RPMI8226 (cell line): ENCODE measurements around the gene DUSP1.

Experiments used
- DNase-seq: peaks from one replicate; pipeline ENCODE4 v3.0.0-alpha.2; 2015

Gene DUSP1

DNA sequence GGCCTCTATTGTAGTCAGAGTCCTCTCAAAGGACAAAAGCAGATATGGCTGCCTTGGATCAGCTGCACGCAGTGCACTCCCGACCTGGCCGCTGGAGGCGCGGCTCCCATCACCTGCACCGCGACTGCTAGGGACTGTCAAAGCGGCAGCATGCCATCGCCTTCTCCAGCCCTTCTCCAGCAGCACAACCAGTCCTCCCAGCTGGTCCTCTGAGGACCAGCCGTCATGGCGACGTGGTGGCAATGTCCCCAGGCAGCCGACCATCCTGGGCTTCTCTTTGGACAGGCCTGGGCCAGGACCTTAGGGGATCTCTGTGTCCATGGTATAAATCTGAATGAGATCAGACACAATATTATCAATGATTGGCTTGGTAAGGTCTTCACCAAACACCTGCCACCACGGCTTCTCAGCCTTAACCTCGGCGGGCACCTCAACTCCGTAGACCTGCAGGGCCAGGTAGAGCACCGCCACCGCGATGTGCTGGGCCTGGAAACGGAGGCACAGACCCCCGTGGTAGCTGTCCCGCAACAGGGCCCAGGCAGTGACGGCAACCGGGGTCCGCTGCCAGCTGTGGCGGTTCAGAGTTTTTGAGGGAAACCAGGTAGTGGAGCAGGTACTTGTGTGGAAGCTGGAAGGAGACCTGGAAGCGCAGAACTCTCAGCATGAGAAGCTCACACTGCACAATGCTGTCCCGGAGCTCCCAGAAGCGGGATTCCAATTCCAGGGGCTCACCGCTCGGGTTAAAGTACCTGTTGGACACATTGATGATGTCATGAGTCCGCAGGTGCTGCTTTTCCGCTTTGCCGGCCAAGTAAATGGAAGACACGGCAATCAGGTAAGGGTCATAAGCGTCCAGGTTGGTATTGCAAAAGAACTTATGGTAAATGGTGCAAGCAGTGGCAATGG is 8.5 kb downstream of the DUSP1 start:
- no peak for DNase-seq

DNA sequence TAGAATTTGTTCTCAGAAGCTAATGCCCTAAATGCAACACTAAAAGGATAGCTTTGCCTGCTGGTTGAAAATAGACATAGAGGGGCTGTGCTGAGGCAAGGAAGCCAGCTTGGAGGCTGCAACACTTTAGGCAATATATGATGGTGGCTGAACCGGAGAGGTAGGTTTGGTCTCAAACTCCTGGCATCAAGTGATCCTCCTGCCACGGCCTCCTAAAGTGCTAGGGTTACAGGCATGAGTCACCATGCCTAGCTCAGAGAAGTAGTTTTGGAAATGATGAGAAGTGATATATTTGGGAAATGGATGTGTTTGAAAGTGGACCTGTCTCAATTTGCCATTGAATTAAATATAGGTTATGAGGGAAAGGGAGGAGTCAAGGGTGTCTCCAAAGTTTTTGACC is 10.0 kb downstream of the DUSP1 start:
- no peak for DNase-seq

DNA sequence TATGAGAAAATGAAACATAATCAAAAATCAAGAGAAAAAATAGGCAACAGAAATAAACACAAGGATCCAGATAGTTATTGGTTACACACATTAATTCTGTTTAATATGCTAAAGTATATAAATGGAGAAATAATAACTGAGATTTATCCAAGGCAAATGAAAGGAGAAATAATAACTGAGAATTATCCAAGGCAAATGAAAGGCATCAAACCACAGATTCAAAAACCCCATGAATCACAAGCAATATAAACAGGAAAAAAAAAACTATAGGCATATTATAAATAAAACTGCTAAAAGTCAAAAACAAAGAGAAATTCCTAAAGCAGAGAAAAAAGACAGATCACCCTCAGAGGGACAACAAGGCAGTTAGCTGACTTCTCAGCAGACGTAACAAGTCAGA is 10.9 kb downstream of the DUSP1 start:
- no peak for DNase-seq

DNA sequence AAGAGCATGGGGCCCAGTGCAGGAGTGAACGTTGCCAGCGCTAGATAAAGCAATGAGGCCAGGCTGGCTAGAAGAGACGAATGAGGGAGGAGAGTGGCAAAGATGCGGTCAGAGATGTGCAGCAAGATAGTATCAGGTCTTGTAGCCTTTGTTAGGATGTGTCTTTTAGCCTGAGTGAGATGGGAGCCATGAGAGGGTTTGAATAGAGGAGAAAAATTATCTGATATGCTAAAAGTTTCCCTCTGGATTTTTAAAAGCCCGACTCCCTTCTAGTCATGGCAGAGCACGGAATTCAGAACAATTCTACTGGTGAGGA is 12.2 kb downstream of the DUSP1 start:
- DNase-seq = no peak

DNA sequence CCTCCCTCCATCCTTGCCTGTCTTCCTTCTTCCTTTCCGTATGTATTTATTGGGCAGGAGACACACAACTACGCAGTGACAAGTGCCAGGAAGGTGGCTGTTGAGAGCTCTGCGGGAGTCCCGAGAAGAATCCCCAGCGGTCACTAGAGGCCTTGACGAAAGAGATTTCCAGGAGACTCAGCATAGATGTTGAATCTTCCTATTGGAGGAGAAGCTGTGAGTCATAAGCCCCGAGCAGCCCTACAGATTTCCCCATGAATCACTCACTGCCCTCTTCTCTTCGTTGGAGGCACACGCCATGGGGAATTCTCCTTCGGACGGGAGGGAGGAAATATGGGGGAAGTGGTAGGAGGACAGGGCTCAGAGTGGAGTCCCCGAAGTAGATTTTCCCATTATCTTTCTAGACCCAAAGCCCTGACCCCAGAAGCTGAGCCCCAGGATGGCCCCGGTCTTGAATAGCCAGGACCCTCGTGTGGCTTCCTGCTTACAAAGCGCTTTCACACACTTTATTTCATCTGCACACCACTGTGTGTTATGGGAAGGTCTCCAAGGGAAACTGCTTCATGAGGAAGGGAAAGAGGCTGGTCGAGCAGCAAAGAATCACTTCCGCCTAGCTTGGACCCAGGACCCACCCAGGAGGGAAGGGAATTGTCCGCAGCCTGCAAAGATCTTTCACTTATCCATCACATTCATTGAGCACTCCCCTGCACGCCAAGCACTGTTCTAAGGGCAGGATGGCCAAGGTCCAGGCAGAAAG is 12.7 kb downstream of the DUSP1 start:
- DNase-seq = no peak

DNA sequence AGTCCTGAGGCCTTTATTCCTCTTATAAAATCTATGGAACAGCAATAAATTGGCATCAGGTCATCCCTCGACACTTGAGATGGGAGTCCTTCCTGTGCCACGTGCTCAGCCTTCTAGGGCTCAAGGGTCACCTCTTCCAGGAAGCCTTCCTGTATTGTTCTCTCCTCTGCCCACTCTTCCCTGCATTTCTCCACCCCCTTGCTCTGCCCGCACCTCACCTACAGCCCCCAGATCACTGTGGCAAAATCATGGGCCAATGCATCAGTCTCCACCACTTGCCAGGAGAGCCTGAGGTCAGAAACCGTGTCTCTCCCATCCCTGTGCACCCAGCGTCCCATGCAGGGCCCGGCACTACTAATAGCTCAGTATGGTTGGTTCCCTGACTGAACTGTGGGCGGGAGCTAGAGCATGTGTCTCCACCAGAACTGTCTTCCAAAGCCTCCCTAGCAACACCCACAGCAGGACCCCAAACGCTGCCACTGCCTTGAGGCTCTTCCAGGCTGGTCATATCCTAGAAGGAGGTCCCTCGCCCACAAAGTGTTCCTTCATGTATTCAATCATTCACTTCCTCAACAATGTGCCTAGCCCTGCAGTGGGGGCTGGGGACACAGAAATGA is 13.5 kb downstream of the DUSP1 start:
- no peak for DNase-seq

DNA sequence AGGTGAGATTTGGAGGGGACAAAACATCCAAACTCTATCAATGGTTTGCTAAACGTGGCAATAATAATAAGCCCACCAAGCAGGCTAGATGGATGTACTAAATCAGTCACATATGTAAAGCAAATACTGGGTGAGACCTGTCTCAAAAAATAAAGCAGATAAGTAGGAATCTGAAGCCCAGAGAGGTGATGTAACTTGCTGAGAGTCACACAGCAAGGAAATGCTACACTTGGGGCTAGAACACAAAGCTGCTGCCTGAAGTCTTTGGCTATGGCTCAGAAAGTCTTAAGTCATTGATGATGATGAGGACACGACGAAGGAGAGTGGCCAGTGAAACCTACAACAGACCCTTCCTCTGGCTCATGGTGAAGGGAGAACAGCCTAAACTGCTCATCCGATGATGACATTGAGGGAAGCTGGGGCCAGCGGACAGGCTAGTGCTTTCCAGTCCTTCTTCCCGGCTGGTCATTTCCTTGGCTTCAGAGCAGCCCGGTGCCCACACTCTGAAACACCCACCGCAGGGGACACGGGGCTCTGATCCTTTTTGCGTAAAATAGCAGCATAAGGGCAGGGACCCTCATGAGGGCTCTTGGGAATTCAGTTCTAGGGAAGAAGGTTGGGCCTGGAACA is 14.1 kb downstream of the DUSP1 start:
- DNase-seq = no peak

DNA sequence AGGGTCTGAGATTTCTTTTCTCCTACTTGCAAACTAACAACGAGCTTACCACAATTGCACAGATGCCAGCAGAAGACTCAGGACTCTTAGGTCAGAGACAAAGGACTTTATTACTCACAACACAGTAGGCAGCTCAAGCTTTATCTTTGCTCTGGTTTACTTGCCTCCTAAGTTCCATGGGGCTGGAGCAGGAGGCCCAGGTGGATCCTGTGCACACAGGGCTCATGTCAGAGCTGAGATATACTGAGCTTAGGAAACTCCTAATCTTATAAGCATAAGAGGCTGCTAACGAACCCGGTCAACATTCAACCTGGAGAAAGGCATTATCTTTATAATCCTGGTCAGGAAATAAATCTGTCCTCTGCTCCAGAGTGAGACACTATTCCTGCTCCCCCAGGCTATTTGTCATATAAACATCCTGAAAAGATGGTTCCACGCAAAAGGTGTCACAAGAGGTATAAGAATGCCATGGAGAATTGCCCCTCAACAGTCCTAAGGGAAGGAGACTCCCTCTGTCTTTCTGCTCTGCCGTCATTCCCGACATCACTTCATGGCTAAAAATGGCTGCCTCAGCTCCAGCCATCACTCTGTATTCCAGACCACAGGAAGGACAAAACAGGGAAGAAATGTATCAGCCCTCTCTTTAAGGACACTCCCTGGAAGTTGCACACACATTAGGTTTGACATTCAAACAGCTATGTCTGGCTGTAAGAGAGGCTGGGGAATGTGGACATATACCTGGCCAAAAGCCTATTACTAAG is 16.2 kb downstream of the DUSP1 start:
- DNase-seq = no peak

DNA sequence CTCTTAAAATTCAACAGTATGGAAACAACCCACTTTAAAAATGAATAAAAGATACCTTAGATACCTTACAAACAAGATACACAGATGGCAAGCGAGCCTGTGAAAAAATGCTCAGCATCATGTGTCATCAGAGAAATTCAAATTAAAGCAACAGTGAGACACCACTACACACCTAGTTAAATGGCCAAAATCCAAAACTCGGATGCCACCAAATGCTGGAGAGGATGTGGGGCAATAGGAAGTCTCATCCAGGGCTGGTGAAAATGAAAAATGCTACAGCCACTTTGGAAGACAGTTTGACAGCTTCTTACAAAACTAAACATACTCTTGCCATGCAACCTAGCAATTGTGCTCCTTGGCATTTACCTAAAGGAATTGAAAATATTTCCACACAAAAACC is 17.9 kb downstream of the DUSP1 start:
- DNase-seq = no peak

DNA sequence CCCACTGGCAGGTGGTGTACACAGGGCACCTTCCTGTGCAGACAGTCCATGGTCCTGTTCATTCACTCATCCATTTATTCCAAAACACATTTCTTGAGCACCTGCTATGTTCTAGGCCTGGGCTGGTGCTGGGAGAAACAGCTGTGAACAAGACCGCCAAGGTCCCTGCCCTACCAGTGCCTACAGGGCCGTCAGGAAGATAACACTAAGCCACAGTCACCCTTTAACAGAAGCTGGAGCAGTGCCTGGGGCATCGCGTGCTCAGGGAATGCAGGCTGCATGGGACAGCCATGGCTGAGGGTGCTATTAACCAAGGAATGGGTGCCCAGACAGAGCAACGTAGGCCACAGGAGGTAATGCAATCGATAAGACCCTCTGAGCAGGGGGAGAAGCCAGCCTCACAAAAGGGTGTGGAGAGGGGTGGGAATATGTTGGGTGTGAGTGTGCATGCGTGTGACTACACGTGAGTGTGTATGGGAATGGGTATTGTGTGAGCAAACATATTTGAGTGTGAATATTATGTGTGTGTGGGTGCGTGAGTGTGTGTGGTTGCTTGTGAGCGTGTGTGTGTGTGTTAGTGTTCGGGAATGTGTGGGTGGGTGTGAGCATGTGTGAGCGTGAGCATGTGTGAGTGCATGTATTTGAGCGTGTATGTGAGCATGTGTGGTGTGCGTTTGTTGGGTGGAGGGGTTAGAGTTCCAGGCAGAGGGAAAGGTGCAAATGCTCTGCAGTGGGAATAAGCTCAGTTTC is 19.1 kb downstream of the DUSP1 start:
- DNase-seq = no peak

DNA sequence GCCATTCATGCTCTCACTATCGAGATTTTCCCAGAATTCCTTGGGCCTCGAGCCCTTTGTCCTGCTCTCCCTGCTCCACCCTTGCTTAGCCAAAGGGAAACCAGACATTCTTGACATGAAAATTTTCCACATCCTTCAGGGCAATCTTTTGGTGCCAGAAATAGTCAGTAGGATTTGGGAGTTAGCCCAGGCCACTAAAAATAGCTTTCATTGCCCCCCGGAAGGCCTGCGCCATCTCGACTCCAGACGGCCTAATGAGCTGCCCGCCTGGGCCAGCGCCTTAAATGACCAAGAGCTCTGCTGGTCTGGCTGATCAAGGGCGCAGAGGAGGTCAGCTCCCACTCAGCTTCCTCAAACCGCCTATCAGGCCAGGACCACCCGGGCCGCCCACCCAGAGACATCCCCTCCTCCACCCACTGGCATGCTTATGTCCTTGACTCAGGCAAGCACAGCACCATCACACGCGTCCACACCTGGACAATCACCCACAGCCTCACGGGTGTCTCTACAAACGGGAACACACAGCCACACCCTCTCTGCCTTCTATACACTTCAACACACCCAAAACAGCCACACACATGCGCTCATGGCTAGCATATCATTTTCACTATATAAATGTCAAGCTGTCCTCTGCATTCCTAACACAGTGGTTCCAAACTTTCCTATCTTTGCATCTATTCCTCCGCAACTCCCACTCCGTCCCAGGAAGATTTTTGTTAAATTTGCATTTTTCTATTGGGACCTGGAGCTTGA is 20.9 kb downstream of the DUSP1 start:
- DNase-seq = no peak

DNA sequence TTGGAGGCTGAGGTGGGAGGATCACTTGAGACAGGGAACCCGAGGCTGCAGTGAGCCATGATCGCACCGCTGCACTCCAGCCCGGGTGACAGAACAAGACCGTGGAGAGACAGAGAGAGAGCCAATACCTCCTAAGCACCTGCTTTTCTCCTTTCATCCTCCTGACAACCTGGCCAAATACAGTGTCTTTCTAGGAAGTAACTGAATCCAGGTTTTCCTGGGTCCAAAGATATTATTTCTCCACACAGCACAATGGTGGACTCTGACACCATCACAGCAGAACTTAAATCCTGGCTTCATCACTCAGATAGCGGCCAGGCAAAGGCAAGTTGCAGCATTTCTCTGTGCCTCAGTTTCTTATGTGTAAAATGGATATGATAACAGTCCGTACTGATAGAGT is 21.9 kb downstream of the DUSP1 start:
- DNase-seq = no peak

DNA sequence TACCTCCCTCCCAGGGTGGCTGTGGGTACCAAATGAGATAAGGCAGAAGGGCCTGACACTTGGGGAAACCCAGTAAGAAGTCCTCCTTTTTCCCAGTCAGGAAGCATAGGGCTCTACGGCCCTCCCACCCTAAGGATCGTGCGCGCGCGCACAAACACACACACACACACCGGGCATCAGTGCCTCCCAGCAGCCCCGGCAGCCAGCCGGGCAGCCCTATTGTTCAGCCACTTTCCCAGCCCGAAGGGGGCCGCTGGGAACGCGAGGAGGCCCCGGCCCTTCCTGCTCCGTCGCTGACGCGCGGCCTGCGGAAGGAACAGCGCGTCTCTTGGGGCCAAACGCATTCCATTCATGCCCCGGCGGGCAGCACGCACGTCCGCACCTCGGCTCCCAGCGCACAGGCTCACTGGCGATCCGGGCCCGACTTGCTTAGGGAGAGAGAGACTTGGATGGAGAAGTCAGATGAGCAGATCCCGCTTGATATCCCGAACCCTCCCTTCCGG is 22.6 kb downstream of the DUSP1 start:
- DNase-seq = no peak

DNA sequence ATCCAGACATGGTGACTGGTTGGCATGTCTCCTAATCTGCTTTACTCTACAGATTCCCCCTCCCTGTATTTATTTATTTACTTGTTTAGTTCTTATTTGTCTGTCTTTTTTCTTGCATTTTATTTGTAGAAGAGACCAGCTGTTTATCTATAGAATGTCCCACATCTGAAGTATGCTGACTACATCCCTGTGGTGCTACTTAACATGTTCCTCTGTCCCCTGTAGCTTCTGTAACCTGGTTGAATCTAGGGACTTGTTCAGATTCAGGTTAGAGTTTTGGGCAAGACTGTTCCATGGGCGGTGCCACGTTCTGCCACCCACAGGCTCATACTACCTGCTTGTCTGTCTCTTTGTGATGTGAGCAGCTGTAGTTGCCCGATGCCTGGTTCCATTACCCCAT is 23.5 kb downstream of the DUSP1 start:
- DNase-seq = no peak

DNA sequence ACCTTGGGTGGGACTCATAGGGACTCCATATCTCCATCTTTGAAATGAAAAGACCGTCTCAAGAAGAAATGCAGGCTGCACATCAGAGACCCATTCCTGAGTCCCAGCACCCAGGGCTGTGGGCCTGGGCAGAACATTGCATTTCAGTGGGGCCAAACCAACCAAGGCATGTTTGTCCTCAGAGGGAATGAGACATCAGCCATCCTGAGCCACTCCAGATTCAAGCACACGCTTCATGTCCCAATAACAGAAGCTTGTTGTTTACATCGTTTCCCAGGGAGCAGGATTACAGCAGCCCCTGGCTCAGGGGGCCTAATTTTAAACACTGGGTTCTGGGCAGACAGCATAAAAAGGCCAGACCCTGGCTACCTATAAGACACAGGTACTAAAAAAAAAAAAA is 24.3 kb downstream of the DUSP1 start:
- no peak for DNase-seq

DNA sequence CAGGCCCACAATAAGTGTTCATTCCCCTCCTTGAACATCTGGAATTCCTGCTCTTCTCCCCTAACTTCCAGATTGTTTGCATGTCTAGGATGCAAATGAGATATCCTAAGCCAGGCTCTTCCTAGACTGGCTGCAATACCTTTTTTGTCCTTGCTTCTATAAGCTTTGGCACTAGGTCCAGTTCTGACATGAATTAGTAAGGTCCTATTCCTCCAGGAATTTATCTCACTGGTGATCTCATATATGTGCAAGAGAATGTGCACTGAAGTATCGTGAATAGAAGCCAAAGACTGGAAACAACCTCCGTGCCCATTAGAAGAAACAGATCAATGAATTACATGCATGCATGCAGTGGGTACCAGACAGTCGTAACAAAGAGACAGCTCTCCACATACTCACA is 25.2 kb downstream of the DUSP1 start:
- no peak for DNase-seq

DNA sequence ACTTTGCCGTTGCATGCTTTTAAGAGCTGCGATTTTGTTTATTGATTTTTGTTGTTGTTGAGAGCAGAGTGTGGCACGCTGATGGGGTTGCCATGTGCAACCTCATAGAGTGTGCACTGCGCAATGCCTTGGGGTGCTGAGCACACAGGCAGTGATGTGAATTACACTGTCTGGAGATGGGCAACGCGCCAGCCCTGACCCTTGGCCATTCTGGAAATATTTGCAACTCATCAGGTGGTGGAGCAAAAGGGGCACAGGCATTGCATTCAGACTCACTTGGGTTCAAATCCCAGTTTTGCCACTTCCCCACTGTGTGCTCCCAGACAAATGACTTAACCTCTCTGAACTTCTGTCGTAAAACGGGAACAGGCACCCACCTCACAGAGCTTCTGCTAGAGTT is 25.6 kb downstream of the DUSP1 start:
- no peak for DNase-seq

DNA sequence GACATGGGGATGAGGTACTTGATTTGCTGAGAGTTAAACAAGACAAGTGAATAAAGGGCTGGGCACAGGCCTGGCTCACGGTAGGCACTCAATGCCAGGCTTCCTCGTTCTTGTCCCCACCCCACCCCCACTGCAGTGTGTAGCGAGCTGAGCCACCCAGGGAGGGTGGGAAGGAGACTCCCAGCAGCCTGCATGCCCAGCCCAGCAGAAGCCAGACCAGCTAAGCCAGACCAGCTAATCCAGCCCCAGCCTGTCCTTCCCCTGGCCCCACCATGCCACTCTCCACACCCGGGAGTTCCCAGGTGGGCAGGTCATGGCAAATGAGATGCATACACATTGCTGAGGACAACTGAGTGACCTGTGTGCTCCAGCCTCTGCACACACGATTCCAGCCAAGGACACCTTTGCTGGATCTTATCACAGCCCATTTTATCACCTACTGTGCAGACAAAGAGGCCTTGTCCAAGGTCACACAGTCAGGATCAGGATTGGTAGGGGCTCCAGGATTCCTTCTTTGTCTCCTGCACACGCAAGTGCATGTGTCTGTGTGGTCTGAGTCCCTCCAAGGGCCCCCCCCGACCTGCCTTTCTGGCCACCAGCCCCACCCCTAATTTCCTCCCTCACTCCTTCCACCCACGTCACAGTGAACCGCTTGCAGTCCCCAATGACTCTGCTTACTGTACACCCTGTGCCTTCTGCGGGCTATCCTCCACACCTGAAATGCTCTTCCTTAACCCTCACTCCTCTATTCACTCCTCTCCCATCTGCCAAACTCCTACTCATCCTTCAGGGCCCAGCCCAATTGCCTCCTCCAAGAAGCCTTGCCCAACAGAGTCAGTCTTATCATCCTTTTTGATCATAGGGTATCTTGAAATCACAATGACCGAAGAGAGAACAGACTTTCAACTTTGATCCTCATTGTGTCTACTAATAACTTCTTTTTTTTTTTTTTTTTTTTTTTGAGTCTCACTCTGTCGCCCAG is 26.6 kb downstream of the DUSP1 start:
- DNase-seq = no peak

DNA sequence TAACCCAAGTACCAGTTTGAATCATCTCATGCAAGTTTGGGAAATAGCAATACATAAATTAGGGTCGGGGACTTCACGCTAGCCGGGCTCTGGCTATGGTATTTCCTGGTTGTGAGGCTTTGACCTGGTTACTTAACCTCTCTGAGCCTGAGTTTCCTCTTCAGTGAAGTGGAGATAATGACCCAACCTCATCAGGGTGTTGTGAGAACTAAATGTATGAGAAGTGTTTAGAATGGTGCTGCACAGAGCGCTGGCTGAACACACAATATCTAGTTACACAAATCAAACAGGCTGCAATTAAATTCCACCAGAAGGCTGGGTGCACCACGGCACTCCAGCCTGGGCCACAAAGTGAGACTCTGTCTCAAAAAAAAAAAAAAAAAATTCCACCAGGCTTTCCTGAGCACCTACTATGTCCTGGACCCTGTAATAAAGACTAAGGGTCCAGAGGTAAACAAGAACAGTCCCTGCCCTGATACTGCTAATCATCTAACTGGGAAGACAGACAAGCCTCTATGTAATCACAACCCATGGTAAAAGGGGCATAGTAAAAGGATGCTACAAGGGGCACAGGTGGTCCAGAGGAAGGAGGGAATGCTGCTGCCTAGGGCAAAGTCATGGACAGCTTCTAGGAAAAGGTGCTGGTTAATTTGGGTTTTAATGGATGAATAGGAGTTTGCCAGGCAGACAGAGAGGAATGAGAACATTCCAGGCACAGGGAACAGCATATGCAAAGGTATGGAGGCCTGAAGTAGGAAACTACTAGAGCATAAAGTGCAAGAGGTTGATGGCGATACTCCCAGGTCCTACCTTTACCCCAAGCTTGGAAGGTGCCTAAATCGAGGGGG is 27.7 kb downstream of the DUSP1 start:
- DNase-seq = no peak
